Astrocyte of the spinal cord (primary cell): ENCODE measurements around the gene FAM47E.

Experiments
- DNase-seq: peaks from one replicate; pipeline ENCODE4 v3.0.0; 2011; ENCODE audit warnings: low read depth, low spot score
- H3K4me3 ChIP-seq: 2 replicates; pipeline ENCODE4 v1.5.1; 2011; ENCODE audit warnings: low read depth, mild to moderate bottlenecking, low read length, moderate library complexity
- in situ Hi-C: cut with HindIII; loops from 2 replicates; pipeline ENCODE4 v1.10.0; 2017; ENCODE audit warnings: low sequenced_read_pairs
- TF ChIP-seq, protein P1 (sequence below): IDR thresholded peaks from 2 replicates; pipeline ENCODE4 v1.5.1; 2012; ENCODE audit warnings: low read depth, mild to moderate bottlenecking, low read length, inconsistent platforms

Gene FAM47E

DNA sequence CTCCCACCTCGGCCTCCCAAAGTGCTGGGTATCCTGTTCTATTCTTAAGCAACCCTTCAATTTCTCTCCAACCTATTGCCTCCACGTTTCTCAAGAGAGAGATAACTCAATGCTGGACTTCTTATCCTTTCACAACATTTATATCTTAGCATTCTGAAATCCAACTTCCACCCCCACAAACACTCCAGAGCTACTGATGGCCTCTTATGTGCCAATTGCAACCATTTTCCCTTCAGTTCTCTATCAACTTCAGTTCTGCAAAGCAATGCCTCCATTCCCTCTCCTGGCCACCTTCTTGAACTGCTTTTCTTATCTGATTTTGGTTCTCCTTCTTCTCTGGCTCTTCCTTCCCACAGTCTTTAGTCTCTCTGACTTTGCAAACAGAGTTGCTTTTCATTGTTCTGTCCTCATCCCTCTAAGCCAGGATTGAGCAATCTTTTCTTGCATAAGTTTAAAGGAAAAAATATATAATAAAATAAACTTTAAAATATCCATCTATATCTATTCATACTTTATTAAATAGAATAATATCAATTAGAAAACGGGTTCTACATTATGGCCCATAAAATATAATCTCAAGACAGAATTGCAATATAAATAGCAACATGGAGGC lies 51.4 kb downstream of the FAM47E start:
- no peak overlapping the region for H3K4me3 ChIP-seq
- in situ Hi-C loops, result no loop called here
- TF ChIP-seq, protein P1, sequence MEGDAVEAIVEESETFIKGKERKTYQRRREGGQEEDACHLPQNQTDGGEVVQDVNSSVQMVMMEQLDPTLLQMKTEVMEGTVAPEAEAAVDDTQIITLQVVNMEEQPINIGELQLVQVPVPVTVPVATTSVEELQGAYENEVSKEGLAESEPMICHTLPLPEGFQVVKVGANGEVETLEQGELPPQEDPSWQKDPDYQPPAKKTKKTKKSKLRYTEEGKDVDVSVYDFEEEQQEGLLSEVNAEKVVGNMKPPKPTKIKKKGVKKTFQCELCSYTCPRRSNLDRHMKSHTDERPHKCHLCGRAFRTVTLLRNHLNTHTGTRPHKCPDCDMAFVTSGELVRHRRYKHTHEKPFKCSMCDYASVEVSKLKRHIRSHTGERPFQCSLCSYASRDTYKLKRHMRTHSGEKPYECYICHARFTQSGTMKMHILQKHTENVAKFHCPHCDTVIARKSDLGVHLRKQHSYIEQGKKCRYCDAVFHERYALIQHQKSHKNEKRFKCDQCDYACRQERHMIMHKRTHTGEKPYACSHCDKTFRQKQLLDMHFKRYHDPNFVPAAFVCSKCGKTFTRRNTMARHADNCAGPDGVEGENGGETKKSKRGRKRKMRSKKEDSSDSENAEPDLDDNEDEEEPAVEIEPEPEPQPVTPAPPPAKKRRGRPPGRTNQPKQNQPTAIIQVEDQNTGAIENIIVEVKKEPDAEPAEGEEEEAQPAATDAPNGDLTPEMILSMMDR, result no peak

DNA sequence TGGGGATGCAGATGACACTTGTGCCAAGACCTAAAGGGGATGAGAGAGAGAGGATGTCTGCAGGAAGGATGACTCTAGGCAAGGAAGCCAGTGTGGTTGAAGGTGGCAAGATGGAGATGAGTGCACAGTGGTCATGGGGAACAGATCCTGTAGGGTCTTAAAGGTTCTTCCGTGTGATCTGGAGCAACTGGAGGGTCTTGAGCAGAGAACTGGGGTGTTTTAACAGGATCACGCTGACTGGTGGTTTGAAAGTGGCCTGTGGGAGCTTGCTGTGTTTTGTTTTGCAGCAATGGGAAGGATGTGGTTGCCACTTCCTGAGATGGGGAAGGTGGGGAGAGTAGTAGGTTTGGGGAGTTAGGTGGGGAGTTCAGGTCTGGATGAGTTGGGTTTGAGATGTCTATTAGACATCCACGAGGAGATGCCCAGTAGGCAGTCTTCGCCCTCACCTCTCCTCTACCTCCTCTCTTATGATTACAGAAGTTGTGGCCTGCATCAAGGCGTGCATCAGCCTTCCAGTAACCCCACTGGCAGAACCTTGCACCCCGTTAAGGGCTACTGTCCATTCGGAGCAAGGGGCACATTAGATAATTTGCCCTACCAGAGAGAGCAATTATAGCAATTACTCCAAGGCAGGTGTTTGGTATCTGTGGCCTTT lies 53.6 kb downstream of the FAM47E start:
- TF ChIP-seq, protein P1, result no peak
- no peak overlapping the region for H3K4me3 ChIP-seq
- no peak for DNase-seq
- in situ Hi-C loops, result no loop called here

More for the DNA sequence above, 51.4 kb downstream of the FAM47E start:
- no peak for DNase-seq

DNA sequence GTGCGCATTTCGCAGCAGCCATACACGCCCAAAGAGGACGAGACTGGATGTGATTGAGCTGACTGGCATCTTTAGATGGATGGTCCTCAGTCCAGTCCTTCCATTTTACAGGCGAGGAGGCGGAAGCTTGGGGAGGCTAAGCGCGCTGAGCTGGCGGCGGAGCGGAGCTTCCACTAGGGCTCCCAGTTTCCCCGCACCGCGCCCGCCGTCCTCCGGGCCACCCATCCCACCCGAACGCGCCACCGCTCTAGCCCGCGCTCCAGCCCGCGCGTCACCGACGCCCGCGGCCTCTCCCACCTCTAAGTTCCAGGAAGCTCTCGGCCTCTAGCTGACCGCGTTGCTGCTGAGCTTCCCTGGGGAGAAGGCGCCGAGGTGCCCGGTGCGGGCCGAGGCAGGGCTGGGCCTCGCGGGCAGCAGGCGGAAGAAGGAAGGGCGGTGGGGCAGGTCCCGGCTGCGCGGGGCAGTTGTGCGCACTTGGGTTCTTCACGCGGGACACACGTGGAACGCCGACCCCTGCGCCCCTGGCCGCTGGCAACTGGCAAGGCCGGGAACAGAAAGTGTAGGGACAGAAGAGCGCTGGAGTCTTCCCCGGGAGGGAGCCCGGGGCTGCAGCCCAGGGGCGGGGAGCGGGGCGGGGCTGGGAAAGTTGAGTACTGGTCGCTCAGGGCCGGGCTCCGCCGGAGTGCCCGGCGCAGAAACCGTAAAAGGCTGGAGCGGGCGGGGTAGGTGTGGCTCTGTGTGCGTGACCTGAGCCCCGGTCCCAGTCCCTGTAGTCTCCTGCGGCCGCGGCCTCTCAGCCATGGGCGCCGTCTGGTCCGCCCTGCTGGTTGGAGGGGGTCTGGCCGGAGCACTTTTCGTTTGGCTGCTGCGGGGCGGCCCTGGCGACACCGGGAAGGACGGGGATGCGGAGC lies 54.7 kb downstream of the FAM47E start, which contains the start of gene STBD1:
TSS of gene STBD1 (plus strand) at position 763 of the 911 bp plus-strand sequence. CDS start at position 800, 37 bp downstream.
- DNase-seq, result peak; percentile 74
- in situ Hi-C loops, result no loop called here
- TF ChIP-seq, protein P1, result no peak
- peak within 1 kb of the TSS; percentile 74 for H3K4me3 ChIP-seq

DNA sequence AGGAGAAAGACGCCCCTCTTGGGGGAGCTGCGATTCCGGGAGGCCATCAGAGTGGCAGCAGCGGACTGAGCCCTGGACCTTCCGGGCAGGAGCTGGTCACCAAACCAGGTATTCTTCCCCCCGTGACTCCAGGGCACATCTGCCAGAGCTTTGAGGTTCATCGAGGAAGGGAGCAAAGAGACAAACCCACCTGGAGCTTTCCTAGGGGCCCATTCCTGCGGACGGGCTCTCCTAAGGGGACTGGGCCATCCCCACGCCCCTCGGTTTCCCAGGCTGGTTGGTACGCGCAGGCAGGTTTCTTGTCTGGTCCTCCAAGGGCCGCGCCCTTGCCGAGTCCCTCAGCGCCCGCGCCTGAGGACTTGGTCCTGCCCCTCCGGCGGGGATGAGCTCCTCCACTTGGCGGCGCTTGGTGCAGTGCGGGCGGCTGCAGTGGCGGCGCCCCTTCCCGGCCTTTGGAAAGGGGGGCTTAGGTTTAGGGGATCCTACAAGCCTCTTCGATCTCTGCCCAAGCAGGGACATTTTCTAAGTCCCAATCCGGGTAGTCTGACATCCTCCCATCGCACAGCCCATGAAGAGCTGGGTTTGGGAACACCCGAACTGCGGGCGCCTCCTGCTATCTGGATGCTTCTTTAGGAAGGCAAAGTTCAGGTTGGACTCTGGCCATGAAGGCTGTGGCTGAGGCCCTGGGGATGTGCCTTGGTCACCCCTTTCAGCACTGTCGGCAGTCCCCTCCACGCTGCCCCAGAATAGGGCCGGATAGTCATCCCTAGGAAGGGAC lies 55.5 kb downstream of the FAM47E start:
- H3K4me3 ChIP-seq, result peak overlapping the region; percentile 74
- DNase-seq, result peak; percentile 61
- in situ Hi-C loops, result no loop called here
- TF ChIP-seq, protein P1, result peak; percentile 56

DNA sequence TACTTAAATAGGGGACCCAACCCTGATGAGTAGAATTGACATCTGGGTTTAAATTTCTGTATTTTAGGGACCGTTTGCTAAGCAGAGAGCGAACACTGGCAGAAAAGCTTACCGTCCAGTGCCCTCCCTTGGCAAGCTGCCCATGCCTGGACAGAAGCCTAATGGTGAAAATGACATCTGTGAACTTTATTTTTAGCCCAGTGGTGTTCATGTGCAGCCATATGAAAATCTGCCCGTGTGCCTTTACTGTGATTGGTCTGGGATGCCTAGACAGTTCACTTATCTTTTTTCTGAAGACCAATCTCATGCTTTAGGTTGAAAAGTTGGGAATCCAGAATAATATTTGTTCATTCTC lies 56.1 kb downstream of the FAM47E start:
- TF ChIP-seq, protein P1, result no peak
- H3K4me3 ChIP-seq, result peak overlapping the region; percentile 74
- in situ Hi-C loops, result no loop called here
- DNase-seq, result no peak

DNA sequence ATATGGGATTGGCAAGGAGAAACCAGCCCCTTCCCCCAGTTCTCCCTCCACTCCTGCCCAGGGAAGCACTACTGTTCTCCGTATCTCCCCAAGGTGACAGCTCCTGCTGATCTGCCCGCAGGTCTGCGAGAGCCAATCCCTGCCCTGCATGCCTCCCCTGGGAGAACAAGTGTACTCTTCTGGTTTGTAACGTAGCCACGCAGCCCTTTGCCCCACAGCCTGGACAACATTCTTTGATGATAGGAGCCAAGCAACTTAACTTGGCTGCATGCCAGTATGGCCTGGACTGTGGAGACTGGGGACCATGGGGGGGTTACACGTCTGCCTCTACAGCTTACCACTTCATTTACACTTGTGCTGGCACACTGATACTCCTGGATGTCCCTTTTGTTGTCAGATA lies 57.0 kb downstream of the FAM47E start:
- in situ Hi-C loops, result no loop called here
- no peak for DNase-seq
- no peak overlapping the region for H3K4me3 ChIP-seq
- TF ChIP-seq, protein P1, result no peak
